Kidney (tissue), 14 donors: ENCODE measurements around the gene VPS13A. TPM values are rescaled to one million over a fixed set of nuclear protein-coding genes. Genes with fewer than 3 reads are reported as not detected.

Source experiments
- DNase-seq, 5 donors: peaks; one replicate each; pipeline ENCODE4 v3.0.0-alpha.2; 2013 to 2020
- FAIRE-seq: peaks from 2 replicates; lab custom pipeline; 2012; peaks lifted over from hg19 to GRCh38; lab: Jason Lieb, UNC
- H3K27ac ChIP-seq, 2 donors: one replicate each; pipeline ENCODE4 v1.7.0; 2013; ENCODE audit warnings: low read depth in 2 of 2, low read length in 2 of 2, inconsistent platforms in 1 of 2
- H3K27me3 ChIP-seq: one replicate; pipeline ENCODE4 v1.7.1; 2013; ENCODE audit warnings: low read length, inconsistent platforms; ENCODE audit not compliant: control insufficient read depth, insufficient read depth
- H3K36me3 ChIP-seq, 3 donors: one replicate each; pipeline versions ENCODE4 v1.7.0 to v1.7.1; 2013; ENCODE audit warnings: low read length in 3 of 3, control low read depth in 1 of 3, inconsistent platforms in 1 of 3; ENCODE audit not compliant: insufficient read depth in 3 of 3, control insufficient read depth in 2 of 3
- H3K4me1 ChIP-seq, 3 donors: one replicate each; pipeline versions ENCODE4 v1.7.0 to v1.7.1; 2013; ENCODE audit warnings: low read length in 3 of 3, inconsistent platforms in 1 of 3, low read depth in 1 of 3; ENCODE audit not compliant: control insufficient read depth in 2 of 3, insufficient read depth in 2 of 3
- H3K4me3 ChIP-seq, 3 donors: one replicate each; pipeline versions ENCODE4 v1.7.0 to v1.8.1; 2013; ENCODE audit warnings: low read length in 3 of 3, control low read depth in 1 of 3, inconsistent platforms in 1 of 3
- H3K9ac ChIP-seq, 3 donors: one replicate each; pipeline versions ENCODE4 v1.7.0 to v1.7.1; 2013; ENCODE audit warnings: low read length in 3 of 3, control low read depth in 1 of 3, inconsistent platforms in 1 of 3
- H3K9me3 ChIP-seq, 3 donors: one replicate each; pipeline versions ENCODE4 v1.7.0 to v1.7.1; 2013; ENCODE audit warnings: low read length in 3 of 3, control low read depth in 1 of 3, inconsistent platforms in 1 of 3; ENCODE audit not compliant: control insufficient read depth in 2 of 3, insufficient read depth in 1 of 3
- CTCF ChIP-seq: IDR thresholded peaks from 3 replicates; pipeline ENCODE4 v1.5.1; 2012; ENCODE audit warnings: mild to moderate bottlenecking, moderate library complexity, borderline replicate concordance; ENCODE audit not compliant: insufficient read depth; ENCODE audit errors: extremely low read depth
- intact Hi-C: fragments of 100-400 bp; cut with DNase I; formaldehyde crosslinking; loops from one replicate; pipeline ENCODE4 v1.11.1; 2022
- polyA plus RNA-seq: library from polyadenylated mRNA; stranded (reverse); fragments of 350-450 nt; fragmentation: Illumina TruSeq; extraction: RNeasy Lipid Tissue Mini Kit (QIAGEN cat#74804); gene quantifications from one replicate; pipeline ENCODE4 v1.2.3, GENCODE V29; 2014; ENCODE audit warnings: low read depth, low replicate concordance; ENCODE audit not compliant: insufficient read depth
- total RNA-seq: library from RNA; stranded (reverse); fragmentation: NEBNext Ultra II Directional; extraction: Animal tissue kit (Norgen Biotek cat#: 25700); gene quantifications from one replicate; pipeline ENCODE4 v1.2.1, GENCODE V29; 2021
- donor health status: control.
- donor health status: control.
- donor health status: control.
- donor health status: control.
- donor health status: control.
- donor health status: DM: yes; HTN: yes; CAD: no.
- donor health status: Normal renal cell carcinoma (clear cell type).

Gene VPS13A
- total and polyA plus RNA-seq, 2 donors from 2014 or later: 10.1 to 32.1 TPM

- Histone ChIP-seq H3K36me3 (no peaks in the 10 kb centered on the region), H3K27ac (no peak overlapping the region), H3K4me3 (no peak overlapping the region), H3K27me3 (no peaks in the 10 kb centered on the region), H3K4me1 (no peaks in the 10 kb centered on the region), H3K9ac (no peak overlapping the region), H3K9me3 (no peaks in the 10 kb centered on the region)
- no peak for DNase-seq
- FAIRE-seq: no peak
- intact Hi-C loops: loop anchor here (10.0 kb wide), 2 partner anchors 193 to 283 kb away; partner anchors contain the start of gene GNA14
- TF ChIP-seq CTCF: no peak
Measured at GRCh38 chr9:77451507-77451906, 274.2 kb downstream of the VPS13A start.

GRCh38 chr9:77453825-77454647 lies 276.7 kb downstream of the VPS13A start:
- Histone ChIP-seq H3K9ac (no peak overlapping the region), H3K9me3 (no peaks in the 10 kb centered on the region), H3K27ac (no peak overlapping the region), H3K36me3 (no peaks in the 10 kb centered on the region), H3K4me1 (peaks cover 0 to 6% (median 4%) of the 10 kb centered on the region in 3 donors), H3K27me3 (no peaks in the 10 kb centered on the region), H3K4me3 (no peak overlapping the region)
- intact Hi-C loops: loop anchor here (10.0 kb wide), 2 partner anchors 191 to 281 kb away; partner anchors contain the start of gene GNA14
- FAIRE-seq (no peak), DNase-seq (no peak)
- no peak for TF ChIP-seq CTCF

- H3K36me3 ChIP-seq: no peaks in the 10 kb centered on the region
- FAIRE-seq: no peak
- intact Hi-C loops: loop anchor here (10.0 kb wide), 2 partner anchors 190 to 280 kb away; partner anchors contain the start of gene GNA14
Measured at GRCh38 chr9:77454663-77455062, 277.3 kb downstream of the VPS13A start.

More at GRCh38 chr9:77454663-77455062, 277.3 kb downstream of the VPS13A start:
- no peak for DNase-seq
- no peak overlapping the region for H3K27ac ChIP-seq
- H3K27me3 ChIP-seq: no peaks in the 10 kb centered on the region
- H3K4me1 ChIP-seq: peaks cover 0 to 6% (median 4%) of the 10 kb centered on the region in 3 donors
- H3K9ac ChIP-seq: no peak overlapping the region
- H3K9me3 ChIP-seq: no peaks in the 10 kb centered on the region
- no peak overlapping the region for H3K4me3 ChIP-seq
- TF ChIP-seq CTCF: no peak
